Endothelial cell (in vitro differentiated cells): ENCODE data around the gene RPLP1. TPM values are rescaled to one million over a fixed set of nuclear protein-coding genes. Genes with fewer than 3 reads are reported as not detected.

ENCODE experiments used
- DNase-seq: peaks from one replicate; pipeline ENCODE4 v3.0.0; 2021; ENCODE audit warnings: low spot score
- H3K27ac Mint-ChIP-seq: one replicate; pipeline ENCODE4 v1.8.0; 2021; ENCODE audit warnings: mixed read lengths, inconsistent platforms; ENCODE audit not compliant: unreplicated experiment
- H3K27me3 Mint-ChIP-seq: one replicate; pipeline ENCODE4 v1.8.0; 2021; ENCODE audit warnings: mild to moderate bottlenecking, moderate library complexity, mixed read lengths, inconsistent platforms; ENCODE audit not compliant: unreplicated experiment
- H3K36me3 Mint-ChIP-seq: one replicate; pipeline ENCODE4 v1.8.0; 2021; ENCODE audit warnings: mild to moderate bottlenecking, low read depth, mixed read lengths, inconsistent platforms; ENCODE audit not compliant: unreplicated experiment
- H3K4me1 Mint-ChIP-seq: one replicate; pipeline ENCODE4 v1.8.0; 2021; ENCODE audit warnings: mild to moderate bottlenecking, mixed read lengths, inconsistent platforms; ENCODE audit not compliant: unreplicated experiment
- H3K4me3 Mint-ChIP-seq: one replicate; pipeline ENCODE4 v1.8.0; 2021; ENCODE audit warnings: mild to moderate bottlenecking, mixed read lengths, inconsistent platforms; ENCODE audit not compliant: unreplicated experiment
- H3K9me3 Mint-ChIP-seq: one replicate; pipeline ENCODE4 v1.8.0; 2021; ENCODE audit warnings: mixed read lengths, inconsistent platforms; ENCODE audit not compliant: unreplicated experiment
- CTCF ChIP-seq: fragments of 200-600 bp; sonication (generic); IDR thresholded peaks from one replicate; pipeline ENCODE4 v1.5.0; 2021; ENCODE audit warnings: antibody characterized with exemption; ENCODE audit not compliant: unreplicated experiment
- total RNA-seq: library from RNA; stranded (reverse); fragmentation: NEBNext Ultra II Directional; extraction: Animal tissue kit (Norgen Biotek cat#: 25700); gene quantifications from one replicate; pipeline ENCODE4 v1.2.1, GENCODE V29; 2021; ENCODE audit not compliant: unreplicated experiment

RPLP1 gene
- total RNA-seq, 1 donor from 2014 or later = 1,903 TPM

GRCh38 chr15:69435985-69436384 is 16.6 kb upstream of the RPLP1 start:
- no peaks in the 10 kb centered on the region for H3K27me3 Mint-ChIP-seq
- no peak for TF ChIP-seq CTCF
- no peak for DNase-seq
- H3K4me1 Mint-ChIP-seq = no peaks in the 10 kb centered on the region
- no peak overlapping the region for H3K27ac Mint-ChIP-seq
- H3K9me3 Mint-ChIP-seq = no peaks in the 10 kb centered on the region
- H3K4me3 Mint-ChIP-seq = no peak overlapping the region
- H3K36me3 Mint-ChIP-seq = no peaks in the 10 kb centered on the region

GRCh38 chr15:69436951-69437350 is 15.7 kb upstream of the RPLP1 start:
- H3K27me3 Mint-ChIP-seq = no peaks in the 10 kb centered on the region
- no peak overlapping the region for H3K27ac Mint-ChIP-seq
- H3K9me3 Mint-ChIP-seq = no peaks in the 10 kb centered on the region
- no peak overlapping the region for H3K4me3 Mint-ChIP-seq
- no peak for DNase-seq
- no peaks in the 10 kb centered on the region for H3K36me3 Mint-ChIP-seq
- TF ChIP-seq CTCF = no peak
- no peaks in the 10 kb centered on the region for H3K4me1 Mint-ChIP-seq

GRCh38 chr15:69439623-69440022 is 13.0 kb upstream of the RPLP1 start:
- no peak for DNase-seq
- no peak overlapping the region for H3K27ac Mint-ChIP-seq
- H3K9me3 Mint-ChIP-seq = no peaks in the 10 kb centered on the region
- H3K36me3 Mint-ChIP-seq = no peaks in the 10 kb centered on the region
- H3K4me3 Mint-ChIP-seq = no peak overlapping the region
- no peaks in the 10 kb centered on the region for H3K27me3 Mint-ChIP-seq
- TF ChIP-seq CTCF = no peak
- H3K4me1 Mint-ChIP-seq = no peaks in the 10 kb centered on the region

- no peak for DNase-seq
- no peak overlapping the region for H3K4me3 Mint-ChIP-seq
- no peaks in the 10 kb centered on the region for H3K9me3 Mint-ChIP-seq
- H3K4me1 Mint-ChIP-seq = no peaks in the 10 kb centered on the region
- H3K27ac Mint-ChIP-seq = no peak overlapping the region
- H3K27me3 Mint-ChIP-seq = no peaks in the 10 kb centered on the region
- TF ChIP-seq CTCF = no peak
- no peaks in the 10 kb centered on the region for H3K36me3 Mint-ChIP-seq
These were observed 9.5 kb upstream of the RPLP1 start for GRCh38 chr15:69443032-69443611.

- H3K27me3 Mint-ChIP-seq = no peaks in the 10 kb centered on the region
- no peaks in the 10 kb centered on the region for H3K4me1 Mint-ChIP-seq
- H3K4me3 Mint-ChIP-seq = no peak overlapping the region
- TF ChIP-seq CTCF = no peak
- H3K36me3 Mint-ChIP-seq = no peaks in the 10 kb centered on the region
- H3K27ac Mint-ChIP-seq = no peak overlapping the region
- H3K9me3 Mint-ChIP-seq = no peaks in the 10 kb centered on the region
- no peak for DNase-seq
These were observed 7.9 kb upstream of the RPLP1 start for GRCh38 chr15:69444686-69445085.
